GM12801 (cell line): ENCODE results near the gene LRMDA.

Source experiments
- CTCF ChIP-seq: IDR thresholded peaks from one replicate; pipeline ENCODE4 v1.5.1; 2011; ENCODE audit warnings: control low read depth; ENCODE audit not compliant: insufficient read length; ENCODE audit errors: extremely low read depth

The LRMDA gene

GRCh38 chr10:75399461-75400162 is 31.8 kb upstream of the LRMDA start:
- no peak for TF ChIP-seq CTCF

- TF ChIP-seq CTCF, result no peak
Observed at GRCh38 chr10:75400163-75400770, 31.2 kb upstream of the LRMDA start.

- TF ChIP-seq CTCF, result no peak
Observed at GRCh38 chr10:75400771-75401568, 30.5 kb upstream of the LRMDA start.

GRCh38 chr10:75401569-75402485 is 29.6 kb upstream of the LRMDA start, which contains the start of gene ZNF503:
Gene ZNF503 (minus strand): TSS chr10:75401764. CDS start chr10:75401419, 345 bp downstream.
- TF ChIP-seq CTCF, result no peak

GRCh38 chr10:75402486-75403143 is 28.8 kb upstream of the LRMDA start:
- TF ChIP-seq CTCF, result no peak

GRCh38 chr10:75403144-75403938 is 28.1 kb upstream of the LRMDA start:
- TF ChIP-seq CTCF, result no peak
